HCT116 (cell line): ENCODE data around the gene PNPLA5. TPM values are rescaled to one million over a fixed set of nuclear protein-coding genes. Genes with fewer than 3 reads are reported as not detected.

ENCODE experiments used
- ATAC-seq: fragments of 200-7000 bp; cut with Tn5 transposase; 2 replicates; pipeline ENCODE4 v1.9.1; 2020; ENCODE audit warnings: mild to moderate bottlenecking, moderate library complexity
- BruUV-seq: library from RNA; stranded (reverse); fragments of 400-500 nt; replicated peaks from 2 replicates; lab custom pipeline; 2021; lab: Mats Ljungman, UMichigan
- CTCF ChIA-PET: fragments of 300-600 bp; sonication (Branson Sonifier 250); formaldehyde crosslinking; loops from one replicate; lab custom pipeline; 2021; ENCODE audit warnings: antibody characterized with exemption; lab: Charles Lee
- POLR2A ChIA-PET: fragments of 300-600, 350-600 bp; sonication (Branson Sonifier 250); formaldehyde crosslinking; loops from one replicate; lab custom pipeline; 2021; ENCODE audit warnings: antibody characterized with exemption; lab: Charles Lee
- RAD21 ChIA-PET, 2 experiments: fragments of 300-600 bp; sonication (Branson Sonifier 250); formaldehyde crosslinking; loops; one replicate each; lab custom pipeline; 2023; ENCODE audit warnings: low total read pairs in 2 of 2; ENCODE audit not compliant: uncharacterized antibody in 2 of 2, unreplicated experiment in 2 of 2, low non-redundant PET in 1 of 2; lab: Charles Lee
- DNase-seq: peaks from one replicate; pipeline ENCODE4 v3.0.0-alpha.2; 2010; ENCODE audit warnings: low read depth, low spot score
- H2AFZ ChIP-seq: fragments of 200-600 bp; shearing (Covaris generic), sonication (generic); 2 replicates; pipeline ENCODE4 v1.6.1; 2017; ENCODE audit warnings: low read depth, mixed run types, mixed read lengths, antibody characterized with exemption, low read length; ENCODE audit not compliant: poor library complexity, severe bottlenecking
- H3K27ac ChIP-seq: 2 replicates; pipeline ENCODE4 v1.5.1; 2012; ENCODE audit warnings: low read depth, low read length
- H3K27me3 ChIP-seq: fragments of 200-600 bp; sonication (generic); 2 replicates; pipeline ENCODE4 v1.6.1; 2016; ENCODE audit warnings: mixed run types, low read length, mixed read lengths; ENCODE audit not compliant: insufficient read depth
- H3K36me3 ChIP-seq, 2 experiments: fragments of 200-500 bp in 1 of 2; fragments of 200-600 bp in 1 of 2; sonication (Bioruptor generic) in 1 of 2; sonication (generic) in 1 of 2; 2 replicates each; pipeline versions ENCODE4 v1.5.1 to v1.6.1; 2014 to 2016; ENCODE audit warnings: low read length in 2 of 2, inconsistent platforms in 1 of 2, mixed read lengths in 1 of 2, mixed run types in 1 of 2; ENCODE audit not compliant: insufficient read depth in 2 of 2, control insufficient read depth in 1 of 2
- H3K4me1 ChIP-seq, 2 experiments: fragments of 200-600 bp in 1 of 2; sonication (generic) in 1 of 2; 2 replicates each; pipeline versions ENCODE4 v1.5.1 to v1.6.1; 2012 to 2017; ENCODE audit warnings: low read length in 2 of 2, inconsistent platforms in 1 of 2, mild to moderate bottlenecking in 1 of 2, mixed read lengths in 1 of 2, mixed run types in 1 of 2, moderate library complexity in 1 of 2; ENCODE audit not compliant: insufficient read depth in 2 of 2, control insufficient read depth in 1 of 2
- H3K4me2 ChIP-seq: fragments of 200-600 bp; sonication (generic); 2 replicates; pipeline ENCODE4 v1.6.1; 2017; ENCODE audit warnings: mixed run types, low read length, mixed read lengths
- H3K4me3 ChIP-seq, 2 experiments: fragments of 200-600 bp in 1 of 2; sonication (generic) in 1 of 2; replicated peaks in 1 of 2; 2 replicates each; pipeline ENCODE4 v1.5.1; 2011 to 2016; ENCODE audit warnings: low read length in 2 of 2, control low read depth in 1 of 2, low read depth in 1 of 2, mild to moderate bottlenecking in 1 of 2, mixed read lengths in 1 of 2, mixed run types in 1 of 2
- H3K79me2 ChIP-seq: fragments of 200-600 bp; sonication (generic); 2 replicates; pipeline ENCODE4 v1.6.1; 2017; ENCODE audit warnings: mild to moderate bottlenecking, mixed run types, low read length, moderate library complexity, mixed read lengths; ENCODE audit not compliant: insufficient read depth
- H3K9ac ChIP-seq: fragments of 200-600 bp; sonication (generic); 2 replicates; pipeline ENCODE4 v1.6.1; 2016; ENCODE audit warnings: low read length, mixed read lengths
- H3K9me2 ChIP-seq: fragments of 200-600 bp; sonication (generic), shearing (Covaris generic); 2 replicates; pipeline ENCODE4 v1.6.1; 2017; ENCODE audit warnings: mixed run types, mild to moderate bottlenecking, moderate library complexity; ENCODE audit not compliant: insufficient read depth
- H3K9me3 ChIP-seq, 2 experiments: fragments of 200-500 bp in 1 of 2; fragments of 200-600 bp in 1 of 2; sonication (Bioruptor generic) in 1 of 2; sonication (generic) in 1 of 2; 2 replicates each; pipeline ENCODE4 v1.6.1; 2014 to 2017; ENCODE audit warnings: low read length in 2 of 2, mixed read lengths in 2 of 2, inconsistent platforms in 1 of 2, low read depth in 1 of 2, mild to moderate bottlenecking in 1 of 2, mixed run types in 1 of 2, moderate library complexity in 1 of 2; ENCODE audit not compliant: control insufficient read depth in 1 of 2, insufficient read depth in 1 of 2
- H4K20me1 ChIP-seq: fragments of 200-600 bp; sonication (generic), shearing (Covaris generic); 2 replicates; pipeline ENCODE4 v1.6.1; 2017; ENCODE audit warnings: mixed run types, mild to moderate bottlenecking, moderate library complexity; ENCODE audit not compliant: insufficient read depth
- CBX3 ChIP-seq: IDR thresholded peaks from 2 replicates; pipeline ENCODE4 v1.6.1; 2012; ENCODE audit warnings: low read depth
- ELF1 ChIP-seq: IDR thresholded peaks from 2 replicates; pipeline ENCODE4 v1.6.1; 2012; ENCODE audit warnings: low read depth, borderline replicate concordance
- EZH2 ChIP-seq: fragments of 200-600 bp; sonication (generic); IDR thresholded peaks from 2 replicates; pipeline ENCODE4 v1.6.1; 2017; ENCODE audit warnings: antibody characterized with exemption, mixed run types
- EZH2phosphoT487 ChIP-seq: fragments of 200-600 bp; IDR thresholded peaks from 2 replicates; pipeline ENCODE4 v1.6.1; 2018; ENCODE audit warnings: antibody characterized with exemption, borderline replicate concordance
- POLR2A ChIP-seq: IDR thresholded peaks from 2 replicates; pipeline ENCODE4 v1.7.0; 2011; ENCODE audit warnings: borderline replicate concordance; ENCODE audit not compliant: insufficient read depth, insufficient read length; ENCODE audit errors: extremely low read depth
- RAD21 ChIP-seq: IDR thresholded peaks from 2 replicates; pipeline ENCODE4 v1.6.1; 2012; ENCODE audit warnings: low read depth, mild to moderate bottlenecking
- SIN3A ChIP-seq: IDR thresholded peaks from 2 replicates; pipeline ENCODE4 v1.6.1; 2012; ENCODE audit warnings: low read depth
- SRF ChIP-seq: IDR thresholded peaks from 2 replicates; pipeline ENCODE4 v1.6.1; 2012; ENCODE audit warnings: low read depth
- TCF7L2 ChIP-seq: IDR thresholded peaks from 2 replicates; pipeline ENCODE4 v1.7.0; 2011; ENCODE audit warnings: borderline replicate concordance, inconsistent platforms; ENCODE audit not compliant: insufficient read depth, insufficient read length; ENCODE audit errors: extremely low read depth
- YY1 ChIP-seq: IDR thresholded peaks from 2 replicates; pipeline ENCODE4 v1.6.1; 2011; ENCODE audit warnings: low read length, low read depth, moderate library complexity, mild to moderate bottlenecking; ENCODE audit not compliant: insufficient replicate concordance; ENCODE audit errors: extremely low read depth
- ZNF274 ChIP-seq: fragments of 200-500 bp; sonication (Bioruptor generic); IDR thresholded peaks from 2 replicates; pipeline ENCODE4 v1.6.1; 2014; ENCODE audit warnings: mild to moderate bottlenecking, low read depth, low read length, inconsistent platforms
- intact Hi-C: fragments of 100-400 bp; cut with micrococcal nuclease; formaldehyde crosslinking; loops from 2 replicates; pipeline ENCODE4 v1.10.0; 2022
- total RNA-seq: library from RNA; stranded (reverse); gene quantifications from one replicate; pipeline ENCODE4 v1.2.1, GENCODE V29; 2021; ENCODE audit not compliant: unreplicated experiment
- TF ChIP-seq, protein P1 (sequence below): IDR thresholded peaks from 2 replicates; pipeline ENCODE4 v1.6.1; 2012

Gene PNPLA5
- total RNA-seq, 1 experiment from 2014 or later = 2.9 TPM

DNA sequence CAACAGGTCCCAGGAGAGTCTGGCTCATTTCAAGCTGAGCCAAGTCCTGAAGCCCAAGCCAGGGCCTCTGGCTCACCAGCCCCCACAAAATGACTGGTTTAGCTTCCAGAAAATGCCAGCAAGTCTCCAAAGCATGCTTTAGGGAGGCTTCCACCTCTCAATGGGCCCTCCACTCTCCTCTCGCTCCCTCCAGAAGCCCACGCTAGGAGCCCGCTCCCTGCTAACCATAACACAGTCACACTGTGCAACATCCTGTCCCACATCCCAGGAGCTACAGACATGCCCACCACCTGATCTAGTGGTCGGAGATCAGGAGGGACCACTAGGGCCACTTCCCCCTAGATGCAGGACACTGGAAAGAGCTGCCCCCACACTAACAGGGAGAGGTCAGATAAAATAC lies 36.4 kb downstream of the PNPLA5 start:
- TF ChIP-seq YY1 (no peak), ZNF274 (no peak), RAD21 (no peak), SRF (no peak), ELF1 (no peak), SIN3A (no peak), EZH2phosphoT487 (no peak), EZH2 (no peak), CBX3 (no peak), POLR2A (no peak), TCF7L2 (no peak)
- TF ChIP-seq, protein P1, sequence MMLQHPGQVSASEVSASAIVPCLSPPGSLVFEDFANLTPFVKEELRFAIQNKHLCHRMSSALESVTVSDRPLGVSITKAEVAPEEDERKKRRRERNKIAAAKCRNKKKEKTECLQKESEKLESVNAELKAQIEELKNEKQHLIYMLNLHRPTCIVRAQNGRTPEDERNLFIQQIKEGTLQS = no peak
- no peak for DNase-seq
- no peak for ATAC-seq
- Histone ChIP-seq H4K20me1 (no peaks in the 10 kb centered on the region), H2AFZ (no peak overlapping the region), H3K79me2 (peaks cover 80% of the 10 kb centered on the region), H3K27ac (no peak overlapping the region), H3K9ac (no peak overlapping the region), H3K36me3 (no peaks in the 10 kb centered on the region), H3K4me1 (peaks cover 0 to 6% of the 10 kb centered on the region in 2 experiments; a peak in 1 of 4 replicates), H3K9me2 (no peaks in the 10 kb centered on the region), H3K27me3 (peaks cover 7% of the 10 kb centered on the region; the same call in 1 of the 2 replicates), H3K4me3 (no peak overlapping the region), H3K9me3 (peaks cover 0 to 3% of the 10 kb centered on the region in 2 experiments; a peak in 1 of 4 replicates), H3K4me2 (no peak overlapping the region)
- BruUV-seq = no TSS peak
- POLR2A ChIA-PET = no interaction called here
- intact Hi-C loops = no loop called here
- CTCF ChIA-PET = interaction anchor here (1.5 kb wide), 1 partner anchor 28 kb away, joined by 4 read pairs; no protein-coding TSS in a partner anchor
- RAD21 ChIA-PET = no interaction called here
